Measurements from ENCODE around the gene BCAS1.
A peak's percentile ranks its signal among the peaks of the same experiment; 100 is the strongest.

BCAS1 gene

DNA sequence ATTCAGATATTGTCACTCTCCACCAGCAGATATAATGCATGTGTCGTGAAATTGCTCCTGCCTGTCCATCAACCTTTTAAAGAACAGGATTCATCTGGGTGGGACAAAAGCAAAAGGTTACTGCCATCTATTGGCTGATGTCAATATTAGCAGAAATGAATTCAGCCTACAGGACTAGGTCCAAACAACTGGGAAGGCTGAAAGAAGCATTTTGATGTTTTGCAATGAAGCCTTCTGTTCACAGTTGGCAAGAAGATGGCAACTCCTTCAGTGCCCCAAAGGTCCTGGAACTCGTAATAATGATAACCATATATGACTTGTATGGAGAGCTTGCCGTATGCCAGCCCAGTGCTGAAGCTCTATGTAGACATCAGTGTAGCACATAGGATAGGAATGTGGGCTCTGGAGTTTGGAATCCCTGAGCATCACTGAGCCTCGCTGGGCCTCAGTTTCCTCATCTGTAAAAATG lies 7.5 kb downstream of the BCAS1 start:
- Histone ChIP-seq H3K9ac (no peak overlapping the region), H3K9me3 (ENCODE audit: control insufficient read depth, low read length) (no peaks in the 10 kb centered on the region)

DNA sequence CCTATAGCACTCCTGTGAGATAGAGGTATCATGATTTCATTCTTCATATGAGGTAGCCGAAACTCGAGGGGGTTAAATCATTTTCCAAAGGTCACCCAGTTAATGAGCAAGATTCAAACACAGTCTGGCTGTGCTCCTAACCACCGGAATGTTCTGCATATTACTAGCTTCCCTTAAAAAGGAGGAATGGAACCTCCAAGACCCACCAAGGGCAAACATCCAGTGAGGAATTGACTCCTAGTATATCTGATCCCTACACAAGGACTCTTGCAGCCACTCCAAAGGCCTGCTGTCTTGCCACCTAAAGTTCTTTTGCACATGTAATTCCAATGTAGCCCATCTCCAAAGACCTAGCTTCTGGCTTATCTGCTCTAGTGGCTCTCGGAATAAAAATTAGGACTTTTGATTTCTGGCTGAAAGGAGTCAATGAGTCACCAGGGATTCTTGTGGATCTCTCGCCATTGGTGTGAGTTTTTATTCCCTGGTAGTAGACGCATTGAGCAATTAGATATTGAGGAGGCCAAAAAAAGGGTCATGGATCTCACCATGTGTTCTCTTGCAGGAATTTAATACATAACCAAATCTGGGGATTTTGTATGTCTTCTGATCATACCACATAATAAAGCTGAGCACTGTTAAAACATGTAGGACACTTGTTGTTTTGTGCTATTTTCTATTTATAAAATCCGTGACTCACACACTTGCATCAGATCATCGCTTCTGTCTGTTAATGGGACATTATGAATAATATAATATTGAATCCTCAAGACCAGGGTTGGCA lies 9.1 kb downstream of the BCAS1 start:
- Histone ChIP-seq H2AFZ (no peak overlapping the region), H3K79me2 (no peaks in the 10 kb centered on the region), H3K9me3 (ENCODE audit: control insufficient read depth, low read length) (no peaks in the 10 kb centered on the region), H3K4me2 (ENCODE audit: low read length) (no peak overlapping the region), H3K27ac (no peak overlapping the region), H3K27me3 (ENCODE audit: control insufficient read depth, insufficient read depth, low read length) (no peaks in the 10 kb centered on the region), H3K4me3 (ENCODE audit: low read depth, low read length) (no peak overlapping the region), H3K4me1 (no peaks in the 10 kb centered on the region), H3K9ac (no peak overlapping the region), H3K36me3 (ENCODE audit: control insufficient read depth, insufficient read depth, low read length) (no peaks in the 10 kb centered on the region)
- TF ChIP-seq CTCF (IDR thresholded peaks at IDR 0.05) = no peak

More for the DNA sequence above, 7.5 kb downstream of the BCAS1 start:
- no peaks in the 10 kb centered on the region for H3K79me2 ChIP-seq
- peak; percentile 64 for TF ChIP-seq CTCF (IDR thresholded peaks at IDR 0.05)
- H3K4me3 ChIP-seq (ENCODE audit: low read depth, low read length) = no peak overlapping the region
- H3K4me1 ChIP-seq = no peaks in the 10 kb centered on the region
- H3K36me3 ChIP-seq (ENCODE audit: control insufficient read depth, insufficient read depth, low read length) = no peaks in the 10 kb centered on the region
- H3K27ac ChIP-seq = no peak overlapping the region
- no peaks in the 10 kb centered on the region for H3K27me3 ChIP-seq (ENCODE audit: control insufficient read depth, insufficient read depth, low read length)
- no peak overlapping the region for H2AFZ ChIP-seq
- H3K4me2 ChIP-seq (ENCODE audit: low read length) = no peak overlapping the region

DNA sequence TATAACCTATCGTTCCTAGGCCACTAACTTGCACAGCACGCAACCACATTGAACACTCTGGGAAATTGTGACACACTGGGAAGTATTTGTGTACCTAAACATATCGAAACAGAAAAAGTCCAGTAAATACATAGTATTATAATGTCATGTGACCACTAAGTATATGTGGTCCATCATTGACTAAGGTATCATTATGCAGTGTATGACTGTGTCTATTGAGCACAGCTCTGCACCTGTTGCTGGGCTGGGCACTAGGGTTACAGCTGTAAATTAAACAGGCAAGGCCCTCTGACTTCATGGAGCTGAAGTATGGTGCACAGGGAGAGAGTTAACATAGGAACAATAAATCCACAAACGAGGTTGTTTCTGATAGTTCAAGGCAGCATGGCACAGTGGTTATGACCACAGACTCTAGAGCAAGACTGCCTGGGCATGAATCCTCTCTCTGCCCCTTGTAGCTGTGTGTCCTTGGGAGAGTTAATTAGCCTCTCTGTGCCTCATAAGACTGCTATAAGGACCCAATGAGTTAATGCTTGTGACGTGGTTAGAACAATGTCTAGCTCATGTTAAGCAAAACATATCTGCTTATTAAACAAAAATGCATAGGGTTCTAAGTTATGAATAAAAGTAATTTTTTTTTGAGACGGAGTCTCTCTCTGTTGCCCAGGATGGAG lies 10.6 kb downstream of the BCAS1 start:
- TF ChIP-seq CTCF (IDR thresholded peaks at IDR 0.05) = no peak
- no peaks in the 10 kb centered on the region for H3K79me2 ChIP-seq
- H3K4me1 ChIP-seq = no peaks in the 10 kb centered on the region
- H3K9me3 ChIP-seq (ENCODE audit: control insufficient read depth, low read length) = no peaks in the 10 kb centered on the region
- no peaks in the 10 kb centered on the region for H3K36me3 ChIP-seq (ENCODE audit: control insufficient read depth, insufficient read depth, low read length)
- H3K4me3 ChIP-seq (ENCODE audit: low read depth, low read length) = no peak overlapping the region
- no peak overlapping the region for H3K4me2 ChIP-seq (ENCODE audit: low read length)
- no peak overlapping the region for H2AFZ ChIP-seq
- no peaks in the 10 kb centered on the region for H3K27me3 ChIP-seq (ENCODE audit: control insufficient read depth, insufficient read depth, low read length)
- no peak overlapping the region for H3K27ac ChIP-seq
- H3K9ac ChIP-seq = no peak overlapping the region

- Histone ChIP-seq H2AFZ (no peak overlapping the region), H3K27me3 (ENCODE audit: control insufficient read depth, insufficient read depth, low read length) (no peaks in the 10 kb centered on the region), H3K36me3 (ENCODE audit: control insufficient read depth, insufficient read depth, low read length) (no peaks in the 10 kb centered on the region), H3K27ac (no peak overlapping the region), H3K9me3 (ENCODE audit: control insufficient read depth, low read length) (no peaks in the 10 kb centered on the region), H3K4me1 (no peaks in the 10 kb centered on the region), H3K4me2 (ENCODE audit: low read length) (no peak overlapping the region), H3K4me3 (ENCODE audit: low read depth, low read length) (no peak overlapping the region), H3K79me2 (no peaks in the 10 kb centered on the region), H3K9ac (no peak overlapping the region)
- TF ChIP-seq CTCF (IDR thresholded peaks at IDR 0.05) = no peak
Measured at GRCh38 chr20:54058420-54059139, 11.8 kb downstream of the BCAS1 start.

Measured in parathyroid adenoma (tissue), 2 donors.